ENCODE measurements around the gene MTHFD2L. TPM values are rescaled to one million over a fixed set of nuclear protein-coding genes. Genes with fewer than 3 reads are reported as not detected.

MTHFD2L gene
- total and polyA plus RNA-seq, 2 of the 8 experiments (the other 6 are each of a cell fraction or from before 2014, with no cell fraction given): 5.4 to 15.0 TPM

GRCh38 chr4:74120086-74120485, 37.8 kb upstream of the MTHFD2L start:
- no peak overlapping the region for H4K5ac ChIP-seq (ENCODE audit: insufficient read length, low read depth, low read length)
- H3K4me3 ChIP-seq (ENCODE audit: extremely low read depth in 1 of 4, insufficient read depth in 2 of 4, low read depth in 3 of 4, low read length in 4 of 4): no peak overlapping the region
- no peak overlapping the region for H4K91ac ChIP-seq (replicated peaks; ENCODE audit: insufficient read length, low read length)
- FAIRE-seq (no peak), DNase-seq (ENCODE audit: low read depth in 1 of 2, low spot score in 2 of 2) (no peak)
- no peak overlapping the region for H3K4me2 ChIP-seq (ENCODE audit: insufficient read depth in 1 of 2, low read depth in 2 of 2, low read length in 2 of 2)
- H2BK12ac ChIP-seq (ENCODE audit: low read depth, low read length): no peak overlapping the region
- H2BK5ac ChIP-seq (ENCODE audit: low read depth, low read length): no peak overlapping the region
- ChIA-PET POLR2A (ENCODE audit: partially characterized antibody) (no interaction called here), CTCF (ENCODE audit: partially characterized antibody) (no interaction called here)
- no peaks in the 10 kb centered on the region for H3K79me1 ChIP-seq (ENCODE audit: low read depth, low read length)
- no peaks in the 10 kb centered on the region for H4K20me1 ChIP-seq (replicated peaks in 1 of 2; ENCODE audit: control insufficient read depth in 1 of 2, insufficient read depth in 2 of 2, low read length in 2 of 2)
- no peaks in the 10 kb centered on the region for H3K36me3 ChIP-seq (ENCODE audit: control insufficient read depth in 2 of 4, insufficient read depth in 4 of 4, low read length in 3 of 4)
- H3K4ac ChIP-seq (replicated peaks; ENCODE audit: insufficient read length, low read depth, low read length): no peak overlapping the region
- no peak overlapping the region for H3K23ac ChIP-seq (ENCODE audit: insufficient read length)
- no peak overlapping the region for H3K9ac ChIP-seq (replicated peaks in 1 of 4; ENCODE audit: extremely low read depth in 1 of 4, low read depth in 3 of 4, low read length in 3 of 4)
- H3K79me2 ChIP-seq (ENCODE audit: control insufficient read depth in 1 of 2, insufficient read depth in 2 of 2, low read length in 2 of 2): no peaks in the 10 kb centered on the region
- no peak overlapping the region for H2AFZ ChIP-seq (ENCODE audit: low read length)
- H3K14ac ChIP-seq (ENCODE audit: insufficient read length): no peak overlapping the region
- H3K23me2 ChIP-seq (ENCODE audit: low read depth, low read length): no peaks in the 10 kb centered on the region
- H4K8ac ChIP-seq (ENCODE audit: extremely low read depth, insufficient read depth, low read length): no peak overlapping the region
- H3K18ac ChIP-seq (ENCODE audit: extremely low read depth, low read length): no peak overlapping the region
- H2AK5ac ChIP-seq (ENCODE audit: low read depth, low read length): no peak overlapping the region
- H2BK20ac ChIP-seq (ENCODE audit: low read length): no peak overlapping the region
- no peak overlapping the region for H3K56ac ChIP-seq (replicated peaks; ENCODE audit: insufficient read length, low read depth, low read length)
- H3K4me1 ChIP-seq (replicated peaks in 1 of 4; ENCODE audit: control insufficient read depth in 3 of 4, insufficient read depth in 4 of 4, low read length in 3 of 4): no peaks in the 10 kb centered on the region
- no peak overlapping the region for H3K27ac ChIP-seq (ENCODE audit: low read depth, low read length)
- no peaks in the 10 kb centered on the region for H3K27me3 ChIP-seq (replicated peaks in 1 of 4; ENCODE audit: control insufficient read depth in 3 of 4, extremely low read depth in 1 of 4, insufficient read depth in 3 of 4, low read length in 3 of 4)
- no peak overlapping the region for H2BK120ac ChIP-seq (replicated peaks; ENCODE audit: low read depth, low read length)
- WGBS, 2 experiments (ENCODE audit: extremely low coverage in 1 of 2, insufficient coverage in 1 of 2, insufficient read length in 1 of 2, insufficient replicate concordance in 2 of 2, low coverage in 1 of 2, low lambda C conversion rate in 2 of 2, missing lambda C conversion rate in 1 of 2): 95% methylated on average over 1 of the region's 1 CpG; no CpG with 5 or more reads in 1 of the 2 experiments
- peaks cover 6 to 9% of the 10 kb centered on the region in 2 experiments; a peak in 3 of 4 replicates for H3K9me3 ChIP-seq (ENCODE audit: insufficient read depth in 2 of 2, low read depth in 1 of 2, low read length in 1 of 2)
- H2BK15ac ChIP-seq (ENCODE audit: low read length): no peak overlapping the region
- TF ChIP-seq KDM5A (IDR thresholded peaks at IDR 0.05; ENCODE audit: low read length) (no peak), BCL11A (IDR thresholded peaks at IDR 0.05; ENCODE audit: low read depth in 2 of 2, low read length in 2 of 2) (no peak), SP2 (IDR thresholded peaks at IDR 0.05; ENCODE audit: low read length) (no peak), RNF2 (IDR thresholded peaks at IDR 0.05; ENCODE audit: borderline replicate concordance, low read depth, low read length, missing control alignments, poor library complexity, severe bottlenecking) (no peak), RBBP5 (IDR thresholded peaks at IDR 0.05; ENCODE audit: borderline replicate concordance, low read depth, low read length) (no peak), BACH1 (IDR thresholded peaks at IDR 0.05; ENCODE audit: low read length) (no peak), TBP (IDR thresholded peaks at IDR 0.05; ENCODE audit: low read depth, low read length) (no peak), POLR2A (IDR thresholded peaks at IDR 0.05; ENCODE audit: control extremely low read depth in 1 of 2, low read depth in 2 of 2, low read length in 2 of 2) (no peak), MAFK (IDR thresholded peaks at IDR 0.05; ENCODE audit: low read depth, low read length) (no peak), CHD1 (IDR thresholded peaks at IDR 0.05; ENCODE audit: low read depth, low read length) (no peak), HDAC6 (IDR thresholded peaks at IDR 0.05; ENCODE audit: low read depth, low read length) (no peak), SIRT6 (IDR thresholded peaks at IDR 0.05; ENCODE audit: low read length) (no peak), EP300 (IDR thresholded peaks at IDR 0.05; ENCODE audit: borderline replicate concordance in 1 of 2, low read depth in 2 of 2, low read length in 2 of 2) (no peak), CTBP2 (IDR thresholded peaks at IDR 0.05; ENCODE audit: borderline replicate concordance, insufficient read depth, insufficient read length, low read length) (no peak), E2F6 (IDR thresholded peaks at IDR 0.05) (no peak)

All from H1 (cell line).